GM19043 (cell line): ENCODE data around the gene ZNF804B.

ENCODE experiments used
- ATAC-seq: cut with Tn5 transposase; IDR thresholded peaks from one replicate; pipeline ENCODE4 v1.9.1; 2021; ENCODE audit warnings: low read depth; ENCODE audit not compliant: unreplicated experiment

ZNF804B gene

GRCh38 chr7:89067048-89067447 is 307.5 kb downstream of the ZNF804B start:
- no peak for ATAC-seq

GRCh38 chr7:89072081-89072480 is 312.6 kb downstream of the ZNF804B start:
- no peak for ATAC-seq

GRCh38 chr7:89073776-89074175 is 314.3 kb downstream of the ZNF804B start:
- no peak for ATAC-seq

- no peak for ATAC-seq
Measured at GRCh38 chr7:89077992-89078391, 318.5 kb downstream of the ZNF804B start.

GRCh38 chr7:89085580-89085979 is 326.1 kb downstream of the ZNF804B start:
- no peak for ATAC-seq

- no peak for ATAC-seq
Measured at GRCh38 chr7:89091550-89091949, 332.1 kb downstream of the ZNF804B start.

- ATAC-seq, result no peak
Measured at GRCh38 chr7:89094269-89094668, 334.8 kb downstream of the ZNF804B start.

- ATAC-seq, result no peak
Measured at GRCh38 chr7:89103564-89103963, 344.1 kb downstream of the ZNF804B start.

GRCh38 chr7:89104748-89105685 is 345.5 kb downstream of the ZNF804B start:
- ATAC-seq, result no peak

GRCh38 chr7:89123871-89124270 is 364.4 kb downstream of the ZNF804B start:
- no peak for ATAC-seq

- ATAC-seq, result no peak
Measured at GRCh38 chr7:89129600-89130375, 370.3 kb downstream of the ZNF804B start.

- no peak for ATAC-seq
Measured at GRCh38 chr7:89133357-89133756, 373.9 kb downstream of the ZNF804B start.

- no peak for ATAC-seq
Measured at GRCh38 chr7:89133819-89134218, 374.3 kb downstream of the ZNF804B start.

- no peak for ATAC-seq
Measured at GRCh38 chr7:89145801-89146200, 386.3 kb downstream of the ZNF804B start.

GRCh38 chr7:89160107-89160506 is 400.6 kb downstream of the ZNF804B start:
- ATAC-seq, result no peak

- ATAC-seq, result no peak
Measured at GRCh38 chr7:89165421-89165820, 405.9 kb downstream of the ZNF804B start.

- no peak for ATAC-seq
Measured at GRCh38 chr7:89170628-89171027, 411.1 kb downstream of the ZNF804B start.

- no peak for ATAC-seq
Measured at GRCh38 chr7:89182116-89182515, 422.6 kb downstream of the ZNF804B start.

GRCh38 chr7:89183712-89184111 is 424.2 kb downstream of the ZNF804B start:
- no peak for ATAC-seq

GRCh38 chr7:89200758-89201157 is 441.3 kb downstream of the ZNF804B start:
- no peak for ATAC-seq

GRCh38 chr7:89223900-89224395 is 464.4 kb downstream of the ZNF804B start:
- ATAC-seq, result no peak
